Endothelial cell of umbilical vein (primary cell): ENCODE results near the gene SPO11. TPM values are rescaled to one million over a fixed set of nuclear protein-coding genes. Genes with fewer than 3 reads are reported as not detected.

Source experiments
- BruUV-seq: library from RNA; stranded (reverse); fragments of 400-500 nt; replicated peaks from 2 replicates; lab custom pipeline; 2021; lab: Mats Ljungman, UMichigan
- CTCF ChIA-PET: fragments of 300-600, 350-600 bp; sonication (Branson Sonifier 250); formaldehyde crosslinking; loops from one replicate; lab custom pipeline; 2021; ENCODE audit warnings: antibody characterized with exemption, inconsistent platforms; lab: Charles Lee
- POLR2A ChIA-PET: fragments of 300-600, 350-600 bp; sonication (Branson Sonifier 250); formaldehyde crosslinking; loops from one replicate; lab custom pipeline; 2021; ENCODE audit warnings: antibody characterized with exemption, inconsistent platforms; lab: Charles Lee
- DNase-seq: peaks from one replicate; pipeline ENCODE4 v3.0.0-alpha.2; 2011; ENCODE audit warnings: low read depth, low spot score
- FAIRE-seq: peaks from 2 replicates; lab custom pipeline; 2011; peaks lifted over from hg19 to GRCh38; lab: Jason Lieb, UNC
- H2AFZ ChIP-seq: 2 replicates; pipeline ENCODE4 v1.6.0; 2012; ENCODE audit warnings: low read depth, low read length, control low read depth, inconsistent platforms
- H3K27ac ChIP-seq: 2 replicates; pipeline ENCODE4 v1.5.1; 2011; ENCODE audit warnings: low read depth, mild to moderate bottlenecking, control low read depth, low read length, moderate library complexity; ENCODE audit not compliant: insufficient read depth
- H3K27me3 ChIP-seq, 2 experiments: 2 replicates each; pipeline versions ENCODE4 v1.6.0 to v1.6.1; 2011; ENCODE audit warnings: low read length in 2 of 2, mixed read lengths in 1 of 2; ENCODE audit not compliant: control insufficient read depth in 2 of 2, insufficient read depth in 2 of 2
- H3K36me3 ChIP-seq, 2 experiments: 2 replicates in 1 of 2; 3 replicates in 1 of 2; pipeline ENCODE4 v1.5.1; 2011; ENCODE audit warnings: low read length in 2 of 2, mild to moderate bottlenecking in 1 of 2, moderate library complexity in 1 of 2; ENCODE audit not compliant: control insufficient read depth in 2 of 2, insufficient read depth in 2 of 2; ENCODE audit errors: extremely low read depth in 1 of 2
- H3K4me1 ChIP-seq: 3 replicates; pipeline ENCODE4 v1.5.1; 2011; ENCODE audit warnings: mild to moderate bottlenecking, low read length; ENCODE audit not compliant: control insufficient read depth, insufficient read depth; ENCODE audit errors: extremely low read depth
- H3K4me2 ChIP-seq: 2 replicates; pipeline ENCODE4 v1.6.1; 2011; ENCODE audit warnings: low read length, control low read depth, mixed read lengths; ENCODE audit not compliant: insufficient read depth
- H3K4me3 ChIP-seq, 3 experiments: fragments of 200-600 bp in 1 of 3; sonication (generic), shearing (Covaris generic) in 1 of 3; replicated peaks in 1 of 3; 2 replicates each; pipeline ENCODE4 v1.5.1; 2011 to 2016; ENCODE audit warnings: control low read depth in 3 of 3, low read length in 3 of 3, mild to moderate bottlenecking in 2 of 3, inconsistent platforms in 1 of 3, low read depth in 1 of 3, moderate library complexity in 1 of 3; ENCODE audit not compliant: insufficient read depth in 1 of 3
- H3K79me2 ChIP-seq: 2 replicates; pipeline ENCODE4 v1.6.0; 2012; ENCODE audit warnings: low read length, inconsistent platforms; ENCODE audit not compliant: control insufficient read depth, insufficient read depth
- H3K9ac ChIP-seq: replicated peaks from 2 replicates; pipeline ENCODE3; 2011; ENCODE audit warnings: low read length, control low read depth; ENCODE audit not compliant: insufficient read depth; ENCODE audit errors: extremely low read depth
- H3K9me1 ChIP-seq: replicated peaks from 3 replicates; pipeline ENCODE4 v1.6.0; 2011; ENCODE audit warnings: mild to moderate bottlenecking, low read length; ENCODE audit not compliant: control insufficient read depth, insufficient read depth; ENCODE audit errors: extremely low read depth
- H3K9me3 ChIP-seq: replicated peaks from 2 replicates; pipeline ENCODE4 v1.5.1; 2012; ENCODE audit warnings: low read length, inconsistent platforms; ENCODE audit not compliant: control insufficient read depth, insufficient read depth
- H4K20me1 ChIP-seq: replicated peaks from 2 replicates; pipeline ENCODE3; 2011; ENCODE audit warnings: mild to moderate bottlenecking, low read length; ENCODE audit not compliant: control insufficient read depth, insufficient read depth; ENCODE audit errors: extremely low read depth
- CTCF ChIP-seq, 2 donors: IDR thresholded peaks; 1 replicate in 1 of 2; 2 replicates in 1 of 2; pipeline ENCODE4 v1.5.1; 2011; ENCODE audit warnings: low read length in 2 of 2, mild to moderate bottlenecking in 2 of 2, moderate library complexity in 2 of 2, control low read depth in 1 of 2, inconsistent platforms in 1 of 2, low read depth in 1 of 2; ENCODE audit not compliant: insufficient read depth in 1 of 2; ENCODE audit errors: extremely low read depth in 1 of 2
- EZH2 ChIP-seq: IDR thresholded peaks from 2 replicates; pipeline ENCODE4 v1.6.1; 2012; ENCODE audit warnings: borderline replicate concordance, low read depth, mild to moderate bottlenecking, moderate library complexity, low read length, inconsistent platforms; ENCODE audit not compliant: severe bottlenecking
- FOS ChIP-seq: IDR thresholded peaks from 2 replicates; pipeline ENCODE4 v1.6.1; 2011; ENCODE audit warnings: mild to moderate bottlenecking, low read length, moderate library complexity, borderline replicate concordance; ENCODE audit not compliant: insufficient read depth
- GATA2 ChIP-seq: IDR thresholded peaks from 2 replicates; pipeline ENCODE4 v1.7.0; 2011; ENCODE audit warnings: low read depth, mild to moderate bottlenecking, moderate library complexity, mixed read lengths, low read length; ENCODE audit not compliant: insufficient read length, insufficient read depth
- JUN ChIP-seq: IDR thresholded peaks from 2 replicates; pipeline ENCODE4 v1.6.1; 2011; ENCODE audit warnings: borderline replicate concordance, low read depth; ENCODE audit not compliant: insufficient read length, insufficient read depth
- MAX ChIP-seq: IDR thresholded peaks from 2 replicates; pipeline ENCODE4 v1.6.1; 2011; ENCODE audit not compliant: insufficient read depth, insufficient read length
- MYC ChIP-seq: IDR thresholded peaks from one replicate; pipeline ENCODE4 v1.6.1; 2011; ENCODE audit warnings: mild to moderate bottlenecking, low read depth, low read length
- POLR2A ChIP-seq: IDR thresholded peaks from 2 replicates; pipeline ENCODE4 v1.6.1; 2012; ENCODE audit warnings: low read depth, mild to moderate bottlenecking, control low read depth, low read length
- POLR2AphosphoS5 ChIP-seq: IDR thresholded peaks from 2 replicates; pipeline ENCODE4 v1.6.1; 2012; ENCODE audit warnings: low read depth, mild to moderate bottlenecking, control low read depth, low read length, moderate library complexity; ENCODE audit not compliant: insufficient read depth
- dilution Hi-C: fragments of 300-500 bp; cut with MboI; formaldehyde crosslinking; loops from one replicate; pipeline ENCODE4 v1.15.0; 2019; ENCODE audit warnings: low sequenced_read_pairs; ENCODE audit not compliant: extremely low pct_ligation_motif_present
- intact Hi-C: fragments of 100-400 bp; cut with micrococcal nuclease; formaldehyde crosslinking; loops from one replicate; pipeline ENCODE4 v1.10.0; 2022
- polyA plus RNA-seq, 4 experiments: library from polyadenylated mRNA; depleted of rRNA in 3 of 4; stranded (reverse) in 3 of 4; unstranded in 1 of 4; fragments of >200 nt; gene quantifications; 2 replicates each; pipeline versions ENCODE4 v1.2.1 to v1.2.3, GENCODE V29; 2011 to 2012; ENCODE audit warnings: missing spikeins in 1 of 4
- total RNA-seq: library from RNA; stranded (reverse); gene quantifications from 2 replicates; pipeline ENCODE4 v1.2.3, GENCODE V29; 2021

SPO11 gene
- total and polyA plus RNA-seq, 2 donors (not counting 3 experiments of a cell fraction or from before 2014, with no cell fraction given), result not detected

GRCh38 chr20:57332105-57333089 is 2.8 kb downstream of the SPO11 start:
- dilution Hi-C loops, result no loop called here
- CTCF ChIA-PET, result interaction anchor here (0.9 to 1.8 kb wide), 4 partner anchors 12 to 240 kb away, joined by 3 to 6 read pairs (median 4); no protein-coding TSS in a partner anchor

More at GRCh38 chr20:57332105-57333089, 2.8 kb downstream of the SPO11 start:
- DNase-seq, result no peak
- no peak for FAIRE-seq
- Histone ChIP-seq H2AFZ (no peak overlapping the region), H3K36me3 (no peaks in the 10 kb centered on the region), H4K20me1 (no peaks in the 10 kb centered on the region), H3K9ac (no peak overlapping the region), H3K9me3 (no peaks in the 10 kb centered on the region), H3K4me3 (no peak overlapping the region), H3K27ac (no peak overlapping the region), H3K4me1 (no peaks in the 10 kb centered on the region), H3K79me2 (no peaks in the 10 kb centered on the region), H3K9me1 (no peaks in the 10 kb centered on the region), H3K4me2 (no peak overlapping the region), H3K27me3 (peaks cover 0 to 12% of the 10 kb centered on the region in 2 experiments)
- POLR2A ChIA-PET, result no interaction called here
- no peak for TF ChIP-seq POLR2A
- no peak for TF ChIP-seq EZH2
- no peak for TF ChIP-seq POLR2AphosphoS5
- TF ChIP-seq JUN, result no peak
- no peak for TF ChIP-seq MYC
- no peak for TF ChIP-seq MAX
- TF ChIP-seq CTCF (IDR thresholded peaks at IDR 0.05; ENCODE audit: extremely low read depth in 1 of 2, insufficient read depth in 1 of 2, low read depth in 1 of 2, low read length in 2 of 2), result no peak
- no peak for TF ChIP-seq GATA2
- no peak for TF ChIP-seq FOS
- intact Hi-C loops, result no loop called here
- BruUV-seq, result no TSS peak
